ENCODE measurements around the gene REXO1. TPM values are rescaled to one million over a fixed set of nuclear protein-coding genes. Genes with fewer than 3 reads are reported as not detected.

The REXO1 gene
- total and polyA plus RNA-seq, 2 of the 13 experiments (the other 11 are each of a cell fraction or from before 2014, with no cell fraction given), result 5.0 to 11.2 TPM

DNA sequence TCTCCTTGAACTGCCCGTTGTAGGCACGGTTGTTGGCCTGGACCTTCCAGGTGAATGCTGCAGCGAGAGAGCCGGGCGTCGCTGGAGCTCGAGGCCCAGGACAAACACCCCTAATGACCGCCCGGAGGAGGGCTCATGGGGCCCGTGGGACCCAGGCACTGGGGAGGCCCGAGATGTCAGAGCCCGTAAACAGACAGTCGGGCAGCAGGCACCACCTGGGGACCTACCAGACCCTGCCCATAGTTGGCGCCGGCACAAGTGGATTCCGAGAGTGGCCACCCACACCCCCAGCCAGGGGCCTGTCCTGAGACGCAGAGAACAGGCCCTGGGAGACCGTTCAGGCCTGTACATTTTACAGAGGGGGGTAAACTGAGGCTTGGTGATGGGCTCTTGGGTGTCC lies 38.6 kb downstream of the REXO1 start (continued):
- TF ChIP-seq, protein P1, sequence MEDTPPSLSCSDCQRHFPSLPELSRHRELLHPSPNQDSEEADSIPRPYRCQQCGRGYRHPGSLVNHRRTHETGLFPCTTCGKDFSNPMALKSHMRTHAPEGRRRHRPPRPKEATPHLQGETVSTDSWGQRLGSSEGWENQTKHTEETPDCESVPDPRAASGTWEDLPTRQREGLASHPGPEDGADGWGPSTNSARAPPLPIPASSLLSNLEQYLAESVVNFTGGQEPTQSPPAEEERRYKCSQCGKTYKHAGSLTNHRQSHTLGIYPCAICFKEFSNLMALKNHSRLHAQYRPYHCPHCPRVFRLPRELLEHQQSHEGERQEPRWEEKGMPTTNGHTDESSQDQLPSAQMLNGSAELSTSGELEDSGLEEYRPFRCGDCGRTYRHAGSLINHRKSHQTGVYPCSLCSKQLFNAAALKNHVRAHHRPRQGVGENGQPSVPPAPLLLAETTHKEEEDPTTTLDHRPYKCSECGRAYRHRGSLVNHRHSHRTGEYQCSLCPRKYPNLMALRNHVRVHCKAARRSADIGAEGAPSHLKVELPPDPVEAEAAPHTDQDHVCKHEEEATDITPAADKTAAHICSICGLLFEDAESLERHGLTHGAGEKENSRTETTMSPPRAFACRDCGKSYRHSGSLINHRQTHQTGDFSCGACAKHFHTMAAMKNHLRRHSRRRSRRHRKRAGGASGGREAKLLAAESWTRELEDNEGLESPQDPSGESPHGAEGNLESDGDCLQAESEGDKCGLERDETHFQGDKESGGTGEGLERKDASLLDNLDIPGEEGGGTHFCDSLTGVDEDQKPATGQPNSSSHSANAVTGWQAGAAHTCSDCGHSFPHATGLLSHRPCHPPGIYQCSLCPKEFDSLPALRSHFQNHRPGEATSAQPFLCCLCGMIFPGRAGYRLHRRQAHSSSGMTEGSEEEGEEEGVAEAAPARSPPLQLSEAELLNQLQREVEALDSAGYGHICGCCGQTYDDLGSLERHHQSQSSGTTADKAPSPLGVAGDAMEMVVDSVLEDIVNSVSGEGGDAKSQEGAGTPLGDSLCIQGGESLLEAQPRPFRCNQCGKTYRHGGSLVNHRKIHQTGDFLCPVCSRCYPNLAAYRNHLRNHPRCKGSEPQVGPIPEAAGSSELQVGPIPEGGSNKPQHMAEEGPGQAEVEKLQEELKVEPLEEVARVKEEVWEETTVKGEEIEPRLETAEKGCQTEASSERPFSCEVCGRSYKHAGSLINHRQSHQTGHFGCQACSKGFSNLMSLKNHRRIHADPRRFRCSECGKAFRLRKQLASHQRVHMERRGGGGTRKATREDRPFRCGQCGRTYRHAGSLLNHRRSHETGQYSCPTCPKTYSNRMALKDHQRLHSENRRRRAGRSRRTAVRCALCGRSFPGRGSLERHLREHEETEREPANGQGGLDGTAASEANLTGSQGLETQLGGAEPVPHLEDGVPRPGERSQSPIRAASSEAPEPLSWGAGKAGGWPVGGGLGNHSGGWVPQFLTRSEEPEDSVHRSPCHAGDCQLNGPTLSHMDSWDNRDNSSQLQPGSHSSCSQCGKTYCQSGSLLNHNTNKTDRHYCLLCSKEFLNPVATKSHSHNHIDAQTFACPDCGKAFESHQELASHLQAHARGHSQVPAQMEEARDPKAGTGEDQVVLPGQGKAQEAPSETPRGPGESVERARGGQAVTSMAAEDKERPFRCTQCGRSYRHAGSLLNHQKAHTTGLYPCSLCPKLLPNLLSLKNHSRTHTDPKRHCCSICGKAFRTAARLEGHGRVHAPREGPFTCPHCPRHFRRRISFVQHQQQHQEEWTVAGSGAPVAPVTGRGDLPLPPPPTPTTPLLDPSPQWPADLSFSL (CRISPR knock-in tag; IDR thresholded peaks at IDR 0.05), result no peak
- TF ChIP-seq ZSCAN21 (CRISPR knock-in tag; IDR thresholded peaks at IDR 0.05; ENCODE audit: borderline replicate concordance), result no peak
- no peak for TF ChIP-seq MIER2 (CRISPR knock-in tag; IDR thresholded peaks at IDR 0.05)
- TF ChIP-seq SMARCC2 (IDR thresholded peaks at IDR 0.05), result no peak
- no peak for TF ChIP-seq HNRNPLL (IDR thresholded peaks at IDR 0.05; ENCODE audit: low read depth, low read length, poor library complexity, severe bottlenecking)
- TF ChIP-seq, protein P2, sequence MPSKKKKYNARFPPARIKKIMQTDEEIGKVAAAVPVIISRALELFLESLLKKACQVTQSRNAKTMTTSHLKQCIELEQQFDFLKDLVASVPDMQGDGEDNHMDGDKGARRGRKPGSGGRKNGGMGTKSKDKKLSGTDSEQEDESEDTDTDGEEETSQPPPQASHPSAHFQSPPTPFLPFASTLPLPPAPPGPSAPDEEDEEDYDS (CRISPR knock-in tag; IDR thresholded peaks at IDR 0.05), result no peak
- TF ChIP-seq KLF16 (CRISPR knock-in tag; IDR thresholded peaks at IDR 0.05), result no peak
- TF ChIP-seq CBX1 (IDR thresholded peaks at IDR 0.05; ENCODE audit: low read depth), result no peak

Measured in HepG2 (cell line).